PC-3 (cell line): ENCODE measurements around the gene WNK4. TPM values are rescaled to one million over a fixed set of nuclear protein-coding genes. Genes with fewer than 3 reads are reported as not detected.

ENCODE experiments used
- ATAC-seq: fragments of 200-7000 bp; cut with Tn5 transposase; 2 replicates; pipeline ENCODE4 v1.9.1; 2020; ENCODE audit warnings: mild to moderate bottlenecking, moderate library complexity
- BruUV-seq: library from RNA; stranded (reverse); fragments of 400-500 nt; replicated peaks from 2 replicates; lab custom pipeline; 2021; lab: Mats Ljungman, UMichigan
- CTCF ChIA-PET: fragments of 300-600 bp; sonication (Branson Sonifier 250); formaldehyde crosslinking; loops from one replicate; lab custom pipeline; 2022; ENCODE audit warnings: antibody characterized with exemption; lab: Charles Lee
- POLR2A ChIA-PET: fragments of 300-600 bp; sonication (Branson Sonifier 250); formaldehyde crosslinking; loops from one replicate; lab custom pipeline; 2022; ENCODE audit warnings: antibody characterized with exemption; ENCODE audit not compliant: unreplicated experiment; lab: Charles Lee
- DNase-seq: peaks from one replicate; pipeline ENCODE4 v3.0.0-alpha.2; 2015
- H2AFZ ChIP-seq: fragments of 300-600 bp; sonication (generic); 2 replicates; pipeline ENCODE4 v1.6.0; 2016; ENCODE audit warnings: antibody characterized with exemption, low read length
- H3F3A ChIP-seq: fragments of 300-600 bp; sonication (generic); one replicate; pipeline ENCODE4 v1.6.0; 2017; ENCODE audit warnings: antibody characterized with exemption, low read length, control low read depth, mild to moderate bottlenecking; ENCODE audit not compliant: unreplicated experiment
- H3K27ac ChIP-seq: fragments of 300-600 bp; sonication (generic); 2 replicates; pipeline ENCODE4 v1.5.1; 2016; ENCODE audit warnings: mild to moderate bottlenecking, low read length
- H3K27me3 ChIP-seq: fragments of 300-600 bp; sonication (generic); 2 replicates; pipeline ENCODE4 v1.6.1; 2016; ENCODE audit warnings: low read length, mixed read lengths
- H3K36me3 ChIP-seq: fragments of 300-600 bp; sonication (generic); 2 replicates; pipeline ENCODE4 v1.6.1; 2016; ENCODE audit warnings: low read depth, mixed run types, low read length, mixed read lengths
- H3K4me1 ChIP-seq: fragments of 300-600 bp; sonication (generic); 2 replicates; pipeline ENCODE4 v1.5.1; 2016; ENCODE audit warnings: low read length; ENCODE audit not compliant: insufficient read depth
- H3K4me2 ChIP-seq: fragments of 300-600 bp; sonication (generic); 2 replicates; pipeline ENCODE4 v1.6.0; 2016; ENCODE audit warnings: low read length
- H3K4me3 ChIP-seq: fragments of 300-600 bp; sonication (generic); 2 replicates; pipeline ENCODE4 v1.5.1; 2016; ENCODE audit warnings: mild to moderate bottlenecking, low read length, mixed read lengths
- H3K79me2 ChIP-seq: fragments of 300-600 bp; sonication (generic); 2 replicates; pipeline ENCODE4 v1.6.1; 2017; ENCODE audit warnings: low read length, mixed read lengths
- H3K9ac ChIP-seq: fragments of 300-600 bp; sonication (generic); 2 replicates; pipeline ENCODE4 v1.6.0; 2016; ENCODE audit warnings: mild to moderate bottlenecking, low read length
- H3K9me2 ChIP-seq: fragments of 300-600 bp; sonication (generic); replicated peaks from 2 replicates; pipeline ENCODE4 v1.6.1; 2016; ENCODE audit warnings: mixed run types, low read length, mixed read lengths
- H3K9me3 ChIP-seq: fragments of 300-600 bp; sonication (generic); 2 replicates; pipeline ENCODE4 v1.6.1; 2016; ENCODE audit warnings: low read length, mixed read lengths
- H4K20me1 ChIP-seq: fragments of 300-600 bp; sonication (generic); 2 replicates; pipeline ENCODE4 v1.6.1; 2016; ENCODE audit warnings: low read length, mixed read lengths
- EZH2 ChIP-seq: fragments of 300-600 bp; sonication (generic); IDR thresholded peaks from one replicate; pipeline ENCODE4 v1.6.1; 2017; ENCODE audit warnings: antibody characterized with exemption, mild to moderate bottlenecking, low read length; ENCODE audit not compliant: unreplicated experiment
- EZH2phosphoT487 ChIP-seq: fragments of 300-600 bp; sonication (generic); IDR thresholded peaks from 2 replicates; pipeline ENCODE4 v1.6.1; 2018; ENCODE audit warnings: mild to moderate bottlenecking, antibody characterized with exemption, low read length, borderline replicate concordance
- intact Hi-C: fragments of 100-400 bp; cut with micrococcal nuclease; formaldehyde crosslinking; loops from 2 replicates; pipeline ENCODE4 v1.9.0; 2023
- total RNA-seq: library from RNA; depleted of rRNA; stranded (reverse); fragments of >200 nt; gene quantifications from 2 replicates; pipeline ENCODE4 v1.2.3, GENCODE V29; 2014
- TF ChIP-seq, protein P1 (sequence below): fragments of 300-600 bp; sonication (generic); conservative IDR thresholded peaks from 2 replicates; pipeline ENCODE4 v1.5.1; 2017; ENCODE audit warnings: antibody characterized with exemption, low read depth, mild to moderate bottlenecking, low read length

WNK4 gene
- total RNA-seq, 1 experiment from 2014 or later, result 13.0 TPM

GRCh38 chr17:42782166-42783061 lies 2.0 kb downstream of the WNK4 start:
- H3F3A ChIP-seq, result no peaks in the 10 kb centered on the region
- no peaks in the 10 kb centered on the region for H3K9me3 ChIP-seq
- no peak for TF ChIP-seq EZH2
- TF ChIP-seq, protein P1, sequence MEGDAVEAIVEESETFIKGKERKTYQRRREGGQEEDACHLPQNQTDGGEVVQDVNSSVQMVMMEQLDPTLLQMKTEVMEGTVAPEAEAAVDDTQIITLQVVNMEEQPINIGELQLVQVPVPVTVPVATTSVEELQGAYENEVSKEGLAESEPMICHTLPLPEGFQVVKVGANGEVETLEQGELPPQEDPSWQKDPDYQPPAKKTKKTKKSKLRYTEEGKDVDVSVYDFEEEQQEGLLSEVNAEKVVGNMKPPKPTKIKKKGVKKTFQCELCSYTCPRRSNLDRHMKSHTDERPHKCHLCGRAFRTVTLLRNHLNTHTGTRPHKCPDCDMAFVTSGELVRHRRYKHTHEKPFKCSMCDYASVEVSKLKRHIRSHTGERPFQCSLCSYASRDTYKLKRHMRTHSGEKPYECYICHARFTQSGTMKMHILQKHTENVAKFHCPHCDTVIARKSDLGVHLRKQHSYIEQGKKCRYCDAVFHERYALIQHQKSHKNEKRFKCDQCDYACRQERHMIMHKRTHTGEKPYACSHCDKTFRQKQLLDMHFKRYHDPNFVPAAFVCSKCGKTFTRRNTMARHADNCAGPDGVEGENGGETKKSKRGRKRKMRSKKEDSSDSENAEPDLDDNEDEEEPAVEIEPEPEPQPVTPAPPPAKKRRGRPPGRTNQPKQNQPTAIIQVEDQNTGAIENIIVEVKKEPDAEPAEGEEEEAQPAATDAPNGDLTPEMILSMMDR, result no peak
- TF ChIP-seq EZH2phosphoT487, result no peak
- no peaks in the 10 kb centered on the region for H3K27me3 ChIP-seq
- H3K4me1 ChIP-seq, result peaks cover 32% of the 10 kb centered on the region
- H2AFZ ChIP-seq, result no peak overlapping the region
- peak; percentile 35 for DNase-seq
- peak overlapping the region; percentile 90 for H3K9ac ChIP-seq
- BruUV-seq, result no TSS peak
- peak overlapping the region; percentile 99 for H3K4me3 ChIP-seq
- H3K4me2 ChIP-seq, result peak overlapping the region; percentile 93
- CTCF ChIA-PET, result interaction anchor here (0.6 to 1.1 kb wide), 2 partner anchors 41 to 204 kb away, joined by 3 read pairs; no protein-coding TSS in a partner anchor
- H3K36me3 ChIP-seq, result peaks cover 23% of the 10 kb centered on the region
- no peaks in the 10 kb centered on the region for H4K20me1 ChIP-seq
- peaks cover 54% of the 10 kb centered on the region for H3K79me2 ChIP-seq
- ATAC-seq, result peak; percentile 2
- peak overlapping the region; percentile 89 for H3K27ac ChIP-seq
- H3K9me2 ChIP-seq, result no peaks in the 10 kb centered on the region
- POLR2A ChIA-PET, result interaction anchor here (0.7 kb wide), 1 partner anchor 9 kb away, joined by 8 read pairs; the partner anchor contains the start of gene VPS25
- intact Hi-C loops, result loop anchor here (5.0 kb wide), 1 partner anchor 40 kb away; the partner anchor contains the start of gene BECN1

- intact Hi-C loops, result loop anchor here (5.0 kb wide), 1 partner anchor 39 kb away; the partner anchor contains the start of gene BECN1
- peak; percentile 91 for DNase-seq
- no peak overlapping the region for H2AFZ ChIP-seq
These were observed 2.8 kb downstream of the WNK4 start for GRCh38 chr17:42783062-42783790.

More at GRCh38 chr17:42783062-42783790, 2.8 kb downstream of the WNK4 start:
- no peaks in the 10 kb centered on the region for H3K27me3 ChIP-seq
- H3F3A ChIP-seq, result no peaks in the 10 kb centered on the region
- H3K4me3 ChIP-seq, result peak overlapping the region; percentile 99
- peaks cover 27% of the 10 kb centered on the region for H3K36me3 ChIP-seq
- CTCF ChIA-PET, result interaction anchor here (0.5 to 1.1 kb wide), 3 partner anchors 40 to 821 kb away, joined by 3 read pairs; no protein-coding TSS in a partner anchor
- POLR2A ChIA-PET, result interaction anchor here (0.5 to 1.0 kb wide), 5 partner anchors 9 to 984 kb away, joined by 3 to 10 read pairs (median 6); no protein-coding TSS in a partner anchor
- no peaks in the 10 kb centered on the region for H3K9me2 ChIP-seq
- H3K79me2 ChIP-seq, result peaks cover 54% of the 10 kb centered on the region
- peak overlapping the region; percentile 90 for H3K9ac ChIP-seq
- BruUV-seq, result TSS peak; percentile 23
- H3K4me2 ChIP-seq, result peak overlapping the region; percentile 93
- H3K4me1 ChIP-seq, result peaks cover 32% of the 10 kb centered on the region
- TF ChIP-seq EZH2 (no peak), EZH2phosphoT487 (no peak)
- TF ChIP-seq, protein P1, result no peak
- H4K20me1 ChIP-seq, result no peaks in the 10 kb centered on the region
- H3K9me3 ChIP-seq, result no peaks in the 10 kb centered on the region
- peak; percentile 34 for ATAC-seq
- H3K27ac ChIP-seq, result peak overlapping the region; percentile 89
